ENCODE measurements around the gene ATP6V0C.
"Not testable (repeated sequence)": the region's sequence is repeated elsewhere in the genome, so short reads cannot be mapped to it uniquely, and the experiment has no call there.

ATP6V0C gene

DNA sequence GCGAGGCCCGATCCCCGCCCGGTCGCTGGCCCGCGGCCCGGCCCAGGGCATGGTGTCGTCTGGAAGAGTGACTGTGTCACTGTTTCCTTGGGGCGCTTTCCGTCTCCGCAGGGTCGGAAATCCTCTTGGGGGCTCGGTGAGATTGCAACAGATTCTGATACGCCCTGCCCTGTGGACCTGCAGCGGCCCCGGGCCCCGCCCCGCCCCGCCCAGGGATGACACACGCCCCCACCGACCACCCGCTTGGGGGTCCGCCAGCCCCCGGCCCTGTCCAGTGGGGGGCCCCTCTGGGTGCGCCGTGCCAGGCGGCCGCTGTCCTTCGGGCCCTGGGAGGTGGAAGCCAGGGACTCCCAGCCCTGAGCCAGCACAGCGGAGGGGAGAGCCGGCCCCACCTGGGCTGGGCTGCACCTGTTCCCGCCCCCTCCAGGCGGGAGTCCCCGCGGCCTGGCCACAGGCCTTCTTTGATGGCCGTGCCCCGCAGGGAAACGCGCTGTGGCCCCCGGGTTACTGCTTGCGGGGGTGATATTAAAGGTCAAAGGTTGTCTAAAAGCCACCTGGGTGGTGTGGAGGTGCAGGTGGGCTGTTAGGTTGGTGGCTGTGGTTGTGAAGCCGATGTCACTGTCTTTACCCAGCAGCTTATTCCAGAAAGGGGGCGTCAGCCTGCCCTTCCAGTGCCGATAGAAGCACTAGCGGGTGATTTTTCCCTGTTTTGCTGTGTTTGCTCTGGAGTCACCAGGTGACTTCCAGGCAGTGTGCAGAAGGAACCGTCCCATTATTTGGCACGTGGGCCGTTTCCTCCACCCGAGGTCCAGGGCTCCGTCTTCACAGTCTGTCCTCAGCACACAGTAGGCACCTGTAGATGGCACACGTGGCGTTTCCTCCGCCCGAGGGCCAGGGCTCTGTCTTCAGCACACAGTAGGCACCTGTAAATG lies 38.1 kb upstream of the ATP6V0C start:
- no peak for DNase-seq (ENCODE audit: low read depth)

GRCh38 chr16:2476345-2476720 lies 37.4 kb upstream of the ATP6V0C start:
- no peak for DNase-seq (ENCODE audit: low read depth)

- no peak for DNase-seq (ENCODE audit: low read depth)
Observed at GRCh38 chr16:2476741-2477140, 37.0 kb upstream of the ATP6V0C start.

DNA sequence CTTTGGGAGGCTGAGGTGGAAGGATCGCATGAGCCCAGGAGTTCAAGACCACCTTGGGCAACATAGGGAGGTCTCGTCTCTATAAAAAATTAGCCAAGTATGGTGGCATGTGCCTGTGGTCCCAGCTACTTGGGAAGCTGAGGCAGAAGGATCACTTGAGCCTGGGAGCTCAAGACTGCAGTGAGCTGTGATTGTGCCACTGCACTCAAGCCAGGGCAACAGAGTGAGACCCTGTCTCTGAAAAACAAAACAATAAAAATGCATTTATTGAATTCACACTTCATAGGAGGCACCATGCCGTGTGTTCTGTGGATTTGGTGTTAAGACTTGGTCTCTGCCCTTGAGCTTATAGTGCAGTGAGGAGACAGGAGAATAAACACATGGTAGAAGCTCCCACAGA lies 36.4 kb upstream of the ATP6V0C start:
- DNase-seq (ENCODE audit: low read depth), result no peak

DNA sequence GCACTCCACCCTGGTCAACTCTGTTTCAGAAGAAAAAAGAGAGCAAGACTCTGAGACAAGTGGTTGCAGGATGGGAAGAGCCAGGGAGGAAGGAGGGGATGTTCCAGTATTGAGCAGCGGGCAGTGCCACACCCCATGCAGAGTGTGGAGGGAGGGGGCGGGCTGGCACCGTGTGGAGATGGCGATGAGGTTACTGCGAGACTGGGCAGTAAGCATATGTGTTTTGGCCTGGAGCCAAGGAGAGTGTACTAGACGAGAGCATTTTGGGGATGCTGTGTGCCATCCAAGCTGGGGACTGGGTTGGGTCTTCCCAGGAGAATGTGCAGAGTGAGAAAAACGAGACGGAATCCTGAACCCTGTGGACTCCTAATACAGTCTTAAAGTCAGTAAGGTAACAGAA lies 35.5 kb upstream of the ATP6V0C start:
- DNase-seq (ENCODE audit: low read depth), result no peak

DNA sequence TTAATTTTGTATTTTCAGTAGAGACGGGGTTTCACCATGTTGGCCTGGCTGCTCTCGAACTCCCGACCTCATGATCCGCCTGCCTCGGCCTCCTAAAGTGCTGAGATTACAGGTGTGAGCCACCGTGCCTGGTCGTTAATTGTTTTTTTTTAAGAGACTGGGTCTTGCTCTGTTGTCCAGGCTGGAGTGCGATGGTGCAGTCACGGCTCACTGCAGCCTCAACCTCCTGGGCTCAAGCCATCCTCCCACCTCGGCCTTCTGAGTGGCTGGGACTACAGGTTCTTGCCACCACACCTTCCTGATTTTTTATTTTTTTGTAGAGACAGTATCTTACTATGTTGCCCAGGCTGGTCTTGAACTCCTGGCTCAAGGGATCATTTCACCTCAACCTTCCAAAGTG lies 33.8 kb upstream of the ATP6V0C start:
- DNase-seq (ENCODE audit: low read depth), result not testable (repeated sequence)

DNA sequence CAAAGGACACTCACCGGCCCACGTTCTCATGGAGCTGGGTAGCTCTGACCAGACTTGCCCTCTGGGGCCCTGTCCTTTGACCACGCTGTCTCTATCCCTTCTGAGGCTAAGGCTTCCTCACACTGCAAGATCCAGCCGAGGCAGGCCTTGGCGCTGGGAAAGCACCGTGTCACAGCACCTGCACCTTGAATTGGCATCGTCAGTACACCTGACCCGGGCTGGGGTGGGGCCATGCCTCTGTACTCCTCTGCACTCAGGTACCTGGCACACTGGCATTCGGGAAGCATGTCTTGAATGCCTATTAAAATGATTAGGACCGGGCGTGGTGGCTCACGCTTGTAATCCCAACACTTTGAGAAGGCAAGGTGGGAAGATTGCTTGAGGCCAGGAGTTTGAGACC lies 32.8 kb upstream of the ATP6V0C start:
- DNase-seq (ENCODE audit: low read depth), result no peak

- DNase-seq (ENCODE audit: low read depth), result no peak
Observed at GRCh38 chr16:2481676-2482075, 32.1 kb upstream of the ATP6V0C start.

DNA sequence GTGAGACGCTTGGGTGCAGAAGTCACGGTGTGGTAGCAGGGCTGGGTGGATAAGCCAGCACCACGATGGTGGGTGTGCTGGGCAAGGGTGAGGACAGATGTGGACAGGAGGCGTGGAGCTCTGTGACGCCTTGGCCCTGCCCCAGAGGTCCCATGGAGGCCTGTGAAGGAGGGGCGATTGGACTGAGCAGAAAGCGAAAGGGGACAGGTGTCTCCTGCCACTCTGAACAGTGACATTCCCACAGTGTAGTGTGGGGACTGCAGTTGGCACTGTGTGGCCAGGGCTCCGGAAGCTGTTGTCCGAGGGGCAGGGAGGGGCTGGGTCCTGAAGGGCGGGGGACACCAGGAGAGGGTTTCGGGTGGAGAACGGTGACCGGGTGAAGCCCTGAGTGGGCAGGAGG lies 31.5 kb upstream of the ATP6V0C start:
- DNase-seq (ENCODE audit: low read depth), result no peak

GRCh38 chr16:2482708-2483534 lies 30.8 kb upstream of the ATP6V0C start:
- no peak for DNase-seq (ENCODE audit: low read depth)

GRCh38 chr16:2483939-2484897 lies 29.5 kb upstream of the ATP6V0C start:
- DNase-seq (ENCODE audit: low read depth), result no peak

GRCh38 chr16:2484898-2485508 lies 28.7 kb upstream of the ATP6V0C start:
- DNase-seq (ENCODE audit: low read depth), result no peak

- DNase-seq (ENCODE audit: low read depth), result no peak
Observed at GRCh38 chr16:2485811-2486507, 27.8 kb upstream of the ATP6V0C start.

- peak; percentile 61 for DNase-seq (ENCODE audit: low read depth)
Observed at GRCh38 chr16:2486645-2487516, 26.9 kb upstream of the ATP6V0C start.

DNA sequence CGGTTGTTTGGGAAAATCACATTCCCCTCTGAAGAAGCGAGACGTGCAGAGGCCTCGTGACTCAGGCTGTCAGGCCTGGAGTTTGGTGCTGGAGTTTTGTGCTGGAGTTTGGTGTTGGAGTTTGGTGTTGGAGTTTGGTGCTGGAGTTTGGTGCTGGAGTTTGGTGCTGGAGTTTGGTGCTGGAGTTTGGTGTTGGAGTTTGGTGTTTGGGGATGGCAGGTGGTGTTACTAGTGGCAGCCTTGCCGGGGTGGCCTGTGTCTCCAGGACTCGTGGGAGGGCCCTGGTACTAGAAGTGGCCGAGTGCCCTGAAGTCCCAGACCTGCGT lies 26.3 kb upstream of the ATP6V0C start:
- no peak for DNase-seq (ENCODE audit: low read depth)

DNA sequence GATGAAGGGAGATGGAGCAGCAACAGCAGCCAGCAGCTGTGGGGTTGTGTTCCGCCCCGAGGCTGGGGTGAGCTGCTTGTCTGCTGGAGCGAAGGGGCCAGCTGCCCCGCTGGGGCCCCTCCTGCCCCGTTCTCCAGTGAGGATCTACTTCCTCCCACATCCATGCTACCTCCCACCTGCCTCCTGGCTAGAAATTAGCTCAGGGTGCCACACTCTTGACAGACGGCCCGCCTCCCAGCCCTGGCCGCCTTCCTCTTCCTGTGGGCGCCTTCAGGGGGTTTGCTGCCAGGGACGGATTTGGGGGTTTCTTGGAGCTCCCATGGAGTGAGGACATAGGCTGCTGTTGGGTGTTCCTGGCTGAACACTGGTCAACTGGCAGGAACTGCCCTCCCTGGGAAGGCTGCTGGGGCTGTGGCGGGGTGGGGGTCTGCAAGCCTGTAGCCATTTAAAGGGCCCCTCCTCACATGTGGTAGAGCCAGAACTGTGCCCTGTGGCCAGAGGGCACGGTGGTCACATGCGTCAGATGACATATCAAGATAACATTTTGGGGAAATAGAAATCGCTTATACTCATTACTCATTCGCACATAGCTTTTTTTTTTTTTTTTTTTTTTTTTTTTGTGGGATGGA lies 25.7 kb upstream of the ATP6V0C start:
- no peak for DNase-seq (ENCODE audit: low read depth)

DNA sequence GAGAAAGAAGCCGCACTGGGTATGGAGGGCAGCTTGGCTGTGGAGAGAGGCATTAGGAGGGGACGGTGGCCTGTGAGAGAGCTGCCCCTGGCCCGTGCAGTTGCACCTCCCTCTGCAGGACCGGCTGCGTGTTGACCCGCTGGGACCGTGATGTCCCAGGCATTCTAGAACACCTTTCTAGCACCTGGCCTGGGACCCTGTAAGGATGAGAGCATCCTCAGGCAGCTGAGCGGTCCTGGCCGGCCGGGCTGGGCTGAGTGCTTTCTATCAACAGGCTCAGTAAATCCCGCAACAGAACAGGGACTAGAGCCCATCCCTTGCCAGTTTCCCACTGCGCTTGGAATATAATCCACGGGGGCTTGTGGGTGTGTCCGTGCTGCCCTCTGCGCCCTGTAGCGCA lies 24.2 kb upstream of the ATP6V0C start:
- DNase-seq (ENCODE audit: low read depth), result no peak

DNA sequence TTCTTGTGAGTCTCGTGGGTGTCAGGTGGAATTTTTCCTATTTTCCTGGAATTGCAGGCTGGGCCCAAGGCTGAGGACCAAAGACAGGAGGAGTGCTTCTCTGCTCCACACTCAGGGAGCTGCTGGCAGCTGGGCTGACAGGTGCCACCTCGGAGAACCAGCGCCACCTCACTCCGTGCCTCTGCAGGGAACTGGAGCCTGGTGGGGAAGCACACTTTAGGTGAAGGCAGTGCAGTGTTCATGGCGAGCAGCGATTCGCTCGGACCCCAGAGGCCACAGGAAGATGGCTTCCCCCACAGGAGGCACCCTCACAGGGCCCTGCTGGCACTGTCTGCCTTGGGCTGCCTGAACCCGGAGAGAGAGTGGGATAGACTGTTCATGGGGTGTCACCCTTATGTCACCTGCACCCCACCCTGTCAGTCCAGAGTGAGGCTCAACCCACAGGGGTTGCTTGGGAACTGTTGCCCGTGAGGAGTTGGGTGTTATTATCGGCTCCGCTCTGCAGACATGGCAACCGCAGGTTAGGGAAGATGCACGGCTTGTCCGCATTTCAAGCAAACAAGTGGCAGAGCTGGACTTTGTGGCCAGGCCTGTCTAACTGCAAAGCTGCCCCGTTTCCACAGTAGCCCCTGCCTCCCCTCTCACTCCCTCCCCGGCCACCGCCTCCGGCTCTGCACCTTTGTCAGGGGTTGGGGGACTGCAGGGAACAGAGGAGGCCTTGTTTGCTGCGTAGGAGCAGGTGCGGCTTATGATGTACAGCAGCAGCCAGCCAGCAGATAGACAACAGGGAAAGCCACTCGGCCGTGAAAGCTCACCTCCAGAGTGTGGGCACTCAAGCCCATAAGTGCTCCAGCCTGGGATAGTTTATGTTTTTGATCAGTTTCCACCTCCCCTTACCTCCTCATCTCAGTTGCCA lies 23.3 kb upstream of the ATP6V0C start:
- DNase-seq (ENCODE audit: low read depth), result no peak

GRCh38 chr16:2492292-2492691 lies 21.5 kb upstream of the ATP6V0C start:
- DNase-seq (ENCODE audit: low read depth), result no peak

Data from activated T-helper 9 cell treated with anti-CD3 and anti-CD28 coated beads, Interleukin-2, amount 50 U/mL, for 16 hours (primary cell).